Heart left ventricle (tissue), 16 donors: ENCODE results near the gene KRAS. TPM values are rescaled to one million over a fixed set of nuclear protein-coding genes. Genes with fewer than 3 reads are reported as not detected.
A peak's percentile ranks its signal among the peaks of the same experiment; 100 is the strongest.

Source experiments
- ATAC-seq, 4 donors: fragments of 200-7000 bp; cut with Tn5 transposase; one replicate each; pipeline ENCODE4 v1.9.1; 2020 to 2022; ENCODE audit warnings: moderate library complexity in 4 of 4, mild to moderate bottlenecking in 3 of 4, moderate number of reproducible peaks in 1 of 4
- DNase-seq, 5 donors: peaks; one replicate each; pipeline ENCODE4 v3.0.0-alpha.2; 2020
- H3K27ac ChIP-seq, 12 donors: fragments of 200-600 bp; sonication (generic) in 4 of 12; one replicate each; pipeline versions ENCODE4 v1.5.0 to v1.8.0; 2016 to 2022; ENCODE audit warnings: mild to moderate bottlenecking in 2 of 12
- H3K27me3 ChIP-seq, 9 donors: fragments of 200-600 bp; sonication (generic) in 2 of 9; one replicate each; pipeline versions ENCODE4 v1.5.1 to v1.8.0; 2016 to 2022; ENCODE audit warnings: mild to moderate bottlenecking in 3 of 9
- H3K36me3 ChIP-seq, 9 donors: fragments of 200-600 bp; sonication (generic) in 2 of 9; one replicate each; pipeline versions ENCODE4 v1.5.0 to v1.8.0; 2018 to 2022; ENCODE audit warnings: mild to moderate bottlenecking in 2 of 9
- H3K4me1 ChIP-seq, 12 donors: fragments of 200-600 bp; sonication (generic) in 4 of 12; one replicate each; pipeline versions ENCODE4 v1.5.0 to v1.8.0; 2016 to 2022; ENCODE audit warnings: mild to moderate bottlenecking in 3 of 12
- H3K4me3 ChIP-seq, 12 donors: fragments of 200-600 bp; sonication (generic) in 4 of 12; one replicate each; pipeline versions ENCODE4 v1.5.0 to v1.8.0; 2017 to 2022; ENCODE audit warnings: mild to moderate bottlenecking in 9 of 12, moderate library complexity in 4 of 12
- H3K9me3 ChIP-seq, 12 donors: fragments of 200-600 bp; sonication (generic) in 4 of 12; one replicate each; pipeline versions ENCODE4 v1.5.0 to v1.8.0; 2016 to 2022; ENCODE audit warnings: mild to moderate bottlenecking in 1 of 12
- POLR2A ChIP-seq, 2 donors: fragments of 450-650 bp; IDR thresholded peaks; one replicate each; pipeline ENCODE4 v1.6.1; 2017; ENCODE audit warnings: antibody characterized with exemption in 2 of 2, mild to moderate bottlenecking in 2 of 2, moderate library complexity in 2 of 2
- WGBS, 4 donors: extraction: QIAGEN DNeasy Blood & Tissue Kit in 2 of 4; methylation state at CpG; one replicate each; pipeline versions ENCODE4 v1.1.5 to v1.1.7; 2013 to 2018; 5-methylcytosine and 5-hydroxymethylcytosine counted together
- intact Hi-C, 10 donors: fragments of 100-400 bp; cut with DNase I; formaldehyde crosslinking; loops; one replicate each; pipeline versions ENCODE4 v1.11.1 to v1.14.2; 2022
- polyA plus RNA-seq, 2 donors: library from polyadenylated mRNA; stranded (reverse); fragments of 200-250 nt; gene quantifications; one replicate each; pipeline ENCODE4 v1.2.3, GENCODE V29; 2013
- total RNA-seq, 9 donors: library from RNA; depleted of rRNA in 2 of 9; stranded (reverse); fragments of >200 nt in 2 of 9; fragmentation: NEBNext Ultra II Directional in 3 of 9; extraction: Animal tissue kit (Norgen Biotek cat#: 25700) in 3 of 9; gene quantifications; one replicate each; pipeline versions ENCODE4 v1.1.0 to v1.2.4, GENCODE V29; 2016 to 2023
- TF ChIP-seq, protein P1 (sequence below), 12 donors: fragments of 200-600 bp; sonication (generic) in 4 of 12; IDR thresholded peaks; one replicate each; pipeline versions ENCODE4 v1.5.0 to v1.8.0; 2018 to 2022; ENCODE audit warnings: antibody characterized with exemption in 12 of 12, mild to moderate bottlenecking in 5 of 12
- donor health status: ischemic (EF 13 %, LVEDD 7.1; RV severe dilation, severe dysfunction).
- donor health status: healthy with polysubstance abuse.
- donor health status: DM: no; HTN: yes; CAD: no.
- donor health status: DM: no; HTN: no; CAD: no.
- donor health status: ischemic (EF 25% LVEDD 6.9; RV normal size, moderate dysfunction).
- donor health status: ischemic (EF 25% LVEDD 5.7; RV mildly dilated, moderate dysfunction).
- donor health status: healthy.
- donor health status: DM: yes; HTN: yes; CAD: no.
- donor health status: ischemic (EF 35%, LVEDD 5.7; RV mildly dilated, moderate dysfunction).
- donor health status: nonischemic (EF 11% LVEDD 7.7; RV severe dilation, severe dysfunction).
- donor health status: DM: yes; HTN: yes; CAD: no.
- donor health status: PGD.
- donor health status: ischemic (EF 29% LVEDD 5.4; RV normal size, mild dysfunction).
- donor health status: nonischemic (EF 23%, LVEDD 6.1; RV moderate dilation, normal function).

Gene KRAS
- total and polyA plus RNA-seq, 11 donors = 3.1 to 16.1 (median 11.9) TPM

DNA sequence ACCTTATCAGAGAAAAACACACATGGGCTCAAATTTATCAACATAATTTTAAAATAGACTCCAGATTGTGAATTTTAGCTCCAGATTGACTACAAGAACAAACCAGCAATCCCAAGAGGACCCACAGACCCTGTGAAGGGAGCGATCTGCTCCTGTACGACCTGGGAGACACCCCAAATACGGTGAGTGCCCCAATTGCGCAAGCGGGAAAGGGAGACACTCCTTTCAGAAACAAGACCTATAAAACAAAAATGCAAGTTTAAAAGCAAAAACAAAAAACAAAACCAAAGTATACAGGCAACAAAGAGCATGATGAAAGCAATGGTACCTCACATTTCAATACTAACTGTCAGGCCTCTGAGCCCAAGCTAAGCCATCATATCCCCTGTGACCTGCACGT, 87.9 kb downstream of the KRAS start:
- intact Hi-C loops = no loop called here
- H3K4me1 ChIP-seq = no peaks in the 10 kb centered on the region
- no peaks in the 10 kb centered on the region for H3K36me3 ChIP-seq
- H3K4me3 ChIP-seq = no peak overlapping the region
- no peaks in the 10 kb centered on the region for H3K27me3 ChIP-seq
- ATAC-seq = no peak
- no peak for TF ChIP-seq POLR2A (IDR thresholded peaks at IDR 0.05)
- TF ChIP-seq, protein P1, sequence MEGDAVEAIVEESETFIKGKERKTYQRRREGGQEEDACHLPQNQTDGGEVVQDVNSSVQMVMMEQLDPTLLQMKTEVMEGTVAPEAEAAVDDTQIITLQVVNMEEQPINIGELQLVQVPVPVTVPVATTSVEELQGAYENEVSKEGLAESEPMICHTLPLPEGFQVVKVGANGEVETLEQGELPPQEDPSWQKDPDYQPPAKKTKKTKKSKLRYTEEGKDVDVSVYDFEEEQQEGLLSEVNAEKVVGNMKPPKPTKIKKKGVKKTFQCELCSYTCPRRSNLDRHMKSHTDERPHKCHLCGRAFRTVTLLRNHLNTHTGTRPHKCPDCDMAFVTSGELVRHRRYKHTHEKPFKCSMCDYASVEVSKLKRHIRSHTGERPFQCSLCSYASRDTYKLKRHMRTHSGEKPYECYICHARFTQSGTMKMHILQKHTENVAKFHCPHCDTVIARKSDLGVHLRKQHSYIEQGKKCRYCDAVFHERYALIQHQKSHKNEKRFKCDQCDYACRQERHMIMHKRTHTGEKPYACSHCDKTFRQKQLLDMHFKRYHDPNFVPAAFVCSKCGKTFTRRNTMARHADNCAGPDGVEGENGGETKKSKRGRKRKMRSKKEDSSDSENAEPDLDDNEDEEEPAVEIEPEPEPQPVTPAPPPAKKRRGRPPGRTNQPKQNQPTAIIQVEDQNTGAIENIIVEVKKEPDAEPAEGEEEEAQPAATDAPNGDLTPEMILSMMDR (IDR thresholded peaks at IDR 0.05) = no peak
- H3K9me3 ChIP-seq = no peaks in the 10 kb centered on the region
- H3K27ac ChIP-seq = no peak overlapping the region
- WGBS, 4 donors = 80 to 84% (median 81%) methylated on average over 6 of the region's 6 CpGs
- no peak for DNase-seq

DNA sequence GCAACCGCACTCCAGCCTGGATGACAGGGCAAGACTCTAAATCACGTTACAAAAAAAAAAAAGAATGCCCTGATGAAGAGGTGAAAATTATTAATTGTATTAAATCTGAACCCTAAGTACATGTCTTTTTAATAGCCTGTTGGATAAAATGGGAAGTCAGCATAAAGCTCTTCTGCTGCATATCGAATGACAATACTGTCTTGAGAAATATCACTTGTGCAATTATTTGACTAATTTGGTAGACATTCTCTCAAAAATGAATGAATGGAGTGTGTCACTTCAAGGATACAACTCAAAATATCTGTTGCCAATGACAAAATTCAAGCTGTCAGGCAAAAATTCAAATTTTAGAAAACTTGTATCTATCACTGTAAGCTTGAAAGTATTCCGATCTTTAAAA, 94.7 kb downstream of the KRAS start:
- intact Hi-C loops = no loop called here
- Histone ChIP-seq H3K27me3 (no peaks in the 10 kb centered on the region), H3K4me3 (no peak overlapping the region), H3K4me1 (peaks cover 0 to 7% (median 0%) of the 10 kb centered on the region in 12 donors), H3K9me3 (no peaks in the 10 kb centered on the region), H3K27ac (no peak overlapping the region), H3K36me3 (no peaks in the 10 kb centered on the region)
- DNase-seq (no peak), ATAC-seq (no peak)
- WGBS, 4 donors = 92 to 93% (median 93%) methylated on average over 4 of the region's 4 CpGs
- TF ChIP-seq, protein P1 (IDR thresholded peaks at IDR 0.05) = no peak
- no peak for TF ChIP-seq POLR2A (IDR thresholded peaks at IDR 0.05)

DNA sequence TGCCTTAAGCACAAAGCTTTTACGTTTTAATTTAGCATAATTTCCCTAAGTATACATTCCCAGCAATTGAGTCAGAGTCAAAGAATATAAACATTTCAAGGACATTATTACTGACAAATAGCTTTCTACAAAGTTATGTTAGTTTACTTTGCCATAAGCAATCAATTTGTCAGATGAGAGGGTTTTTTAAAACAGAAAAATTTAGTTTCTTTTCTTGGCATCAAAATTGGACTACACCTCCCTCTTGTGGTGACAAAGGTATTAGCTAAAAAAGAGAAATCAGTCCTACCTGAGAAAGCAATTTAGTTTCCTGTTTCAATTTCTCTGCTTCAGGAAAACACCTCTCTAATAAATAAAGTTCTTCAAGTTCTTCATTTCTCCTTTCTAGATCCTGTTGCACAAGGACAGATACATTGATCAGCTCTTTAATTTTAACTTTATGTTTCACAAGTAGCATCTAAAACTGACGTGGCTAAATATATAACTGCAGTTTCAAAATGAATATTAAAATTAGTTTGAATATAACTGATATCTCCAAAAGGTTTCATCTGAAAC, 95.6 kb downstream of the KRAS start:
- WGBS, 4 donors = 85 to 89% (median 88%) methylated on average over 2 of the region's 2 CpGs
- Histone ChIP-seq H3K4me1 (peaks cover 0 to 7% (median 0%) of the 10 kb centered on the region in 12 donors), H3K4me3 (no peak overlapping the region), H3K27ac (no peak overlapping the region), H3K27me3 (no peaks in the 10 kb centered on the region), H3K9me3 (no peaks in the 10 kb centered on the region), H3K36me3 (no peaks in the 10 kb centered on the region)
- DNase-seq (no peak), ATAC-seq (no peak)
- TF ChIP-seq, protein P1 (IDR thresholded peaks at IDR 0.05) = peak; percentile 33 to 70 (median 51)
- TF ChIP-seq POLR2A (IDR thresholded peaks at IDR 0.05) = no peak
- intact Hi-C loops = no loop called here

Other genes with a start within 250 kb of the KRAS start
- 1 to 10 TPM in 2 of 9 donors, under 1 TPM in 6, not detected in 1; 0.36 to 1.9 (median 0.85) TPM for gene DNAI7, start 55.8 kb downstream of the KRAS start, total RNA-seq
- gene DNAI7, start 55.8 kb downstream of the KRAS start, polyA plus RNA-seq = under 1 TPM; 0.10 to 0.23 TPM
- 10 to 100 TPM; 38.7 to 83.8 (median 52.3) TPM for gene ETFRF1, start 55.7 kb downstream of the KRAS start, total RNA-seq
- gene ETFRF1, start 55.7 kb downstream of the KRAS start, polyA plus RNA-seq = 10 to 100 TPM; 31.4 to 41.0 TPM